ENCODE results near the gene RAB1A. TPM values are rescaled to one million over a fixed set of nuclear protein-coding genes. Genes with fewer than 3 reads are reported as not detected.
"Not testable (repeated sequence)": the region's sequence is repeated elsewhere in the genome, so short reads cannot be mapped to it uniquely, and the experiment has no call there.

Gene RAB1A
- total RNA-seq, 2 experiments from 2014 or later = 71.8 to 75.8 TPM

DNA sequence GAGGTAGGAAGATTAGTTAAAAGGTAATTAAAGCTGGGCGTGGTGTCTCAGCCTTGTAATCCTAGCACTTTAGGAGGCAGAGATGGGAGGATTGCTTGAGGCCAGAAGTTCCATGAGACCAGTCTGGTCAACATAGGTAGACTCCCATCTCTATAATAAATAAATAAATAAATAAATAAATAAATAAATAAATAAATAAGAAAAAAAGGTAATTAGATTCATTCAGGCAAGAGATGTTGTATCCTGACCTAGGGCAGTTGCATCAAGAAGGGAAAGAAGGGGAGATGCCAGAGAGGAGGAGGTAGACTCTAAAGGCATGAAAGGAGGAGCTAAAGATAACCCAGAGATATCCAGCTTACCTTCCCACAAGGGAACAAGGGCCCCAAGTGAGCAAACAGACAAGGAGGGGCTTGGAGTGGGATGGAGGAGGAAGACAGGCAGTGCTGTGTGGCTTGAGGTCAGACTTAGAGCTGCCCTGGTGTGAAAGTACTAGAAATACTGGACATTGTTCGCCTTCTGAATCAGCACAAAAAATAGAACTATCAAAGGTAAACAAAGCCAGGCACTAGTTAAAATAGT is 7.4 kb upstream of the RAB1A start:
- ATAC-seq = no peak
- intact Hi-C loops (cut with micrococcal nuclease) = no loop called here
- CTCF ChIA-PET = interaction anchor here (3.0 kb wide), 1 partner anchor 72 kb away, joined by 11 read pairs; no protein-coding TSS in a partner anchor

DNA sequence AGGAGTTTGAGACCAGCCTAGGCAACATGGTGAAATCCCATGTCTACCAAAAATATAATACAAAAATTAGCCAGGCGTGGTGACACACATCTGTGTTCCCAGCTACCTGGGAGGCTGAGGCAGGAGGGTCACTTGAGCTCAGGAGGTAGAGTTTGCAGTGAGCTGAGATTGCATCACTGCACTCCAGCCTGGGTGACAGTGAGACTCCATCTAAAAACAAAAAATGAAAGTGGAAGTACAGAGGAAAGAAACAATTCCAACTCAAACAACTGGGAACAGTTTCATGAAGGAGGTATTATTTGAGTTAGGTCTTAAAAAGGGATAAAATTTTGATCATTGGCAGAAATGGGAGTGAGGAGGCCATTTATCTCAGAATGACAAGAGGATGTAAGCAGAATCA is 6.3 kb upstream of the RAB1A start:
- ChIA-PET CTCF (interaction anchor here (3.0 kb wide), 1 partner anchor 71 kb away, joined by 11 read pairs; no protein-coding TSS in a partner anchor), POLR2A (no interaction called here)
- Mint-ChIP-seq H3K4me1 (ENCODE audit: low read depth) (peaks cover 1% of the 10 kb centered on the region), H3K4me3 (no peak overlapping the region), H3K36me3 (ENCODE audit: low read depth) (no peaks in the 10 kb centered on the region), H3K9me3 (no peaks in the 10 kb centered on the region), H3K27me3 (no peaks in the 10 kb centered on the region), H3K27ac (no peak overlapping the region)
- TF ChIP-seq, protein P1, sequence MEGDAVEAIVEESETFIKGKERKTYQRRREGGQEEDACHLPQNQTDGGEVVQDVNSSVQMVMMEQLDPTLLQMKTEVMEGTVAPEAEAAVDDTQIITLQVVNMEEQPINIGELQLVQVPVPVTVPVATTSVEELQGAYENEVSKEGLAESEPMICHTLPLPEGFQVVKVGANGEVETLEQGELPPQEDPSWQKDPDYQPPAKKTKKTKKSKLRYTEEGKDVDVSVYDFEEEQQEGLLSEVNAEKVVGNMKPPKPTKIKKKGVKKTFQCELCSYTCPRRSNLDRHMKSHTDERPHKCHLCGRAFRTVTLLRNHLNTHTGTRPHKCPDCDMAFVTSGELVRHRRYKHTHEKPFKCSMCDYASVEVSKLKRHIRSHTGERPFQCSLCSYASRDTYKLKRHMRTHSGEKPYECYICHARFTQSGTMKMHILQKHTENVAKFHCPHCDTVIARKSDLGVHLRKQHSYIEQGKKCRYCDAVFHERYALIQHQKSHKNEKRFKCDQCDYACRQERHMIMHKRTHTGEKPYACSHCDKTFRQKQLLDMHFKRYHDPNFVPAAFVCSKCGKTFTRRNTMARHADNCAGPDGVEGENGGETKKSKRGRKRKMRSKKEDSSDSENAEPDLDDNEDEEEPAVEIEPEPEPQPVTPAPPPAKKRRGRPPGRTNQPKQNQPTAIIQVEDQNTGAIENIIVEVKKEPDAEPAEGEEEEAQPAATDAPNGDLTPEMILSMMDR (IDR thresholded peaks at IDR 0.05) = no peak
- ATAC-seq (no peak), DNase-seq (no peak)
- intact Hi-C loops (cut with micrococcal nuclease) = no loop called here

More for the DNA sequence above, 7.4 kb upstream of the RAB1A start:
- no peak for DNase-seq
- Mint-ChIP-seq H3K36me3 (ENCODE audit: low read depth) (no peaks in the 10 kb centered on the region), H3K9me3 (no peaks in the 10 kb centered on the region), H3K27me3 (no peaks in the 10 kb centered on the region), H3K27ac (no peak overlapping the region), H3K4me3 (no peak overlapping the region), H3K4me1 (ENCODE audit: low read depth) (no peaks in the 10 kb centered on the region)
- POLR2A ChIA-PET = interaction anchor here (1.1 kb wide), 1 partner anchor 25 kb away, joined by 4 read pairs; no protein-coding TSS in a partner anchor
- TF ChIP-seq, protein P1 (IDR thresholded peaks at IDR 0.05) = no peak

DNA sequence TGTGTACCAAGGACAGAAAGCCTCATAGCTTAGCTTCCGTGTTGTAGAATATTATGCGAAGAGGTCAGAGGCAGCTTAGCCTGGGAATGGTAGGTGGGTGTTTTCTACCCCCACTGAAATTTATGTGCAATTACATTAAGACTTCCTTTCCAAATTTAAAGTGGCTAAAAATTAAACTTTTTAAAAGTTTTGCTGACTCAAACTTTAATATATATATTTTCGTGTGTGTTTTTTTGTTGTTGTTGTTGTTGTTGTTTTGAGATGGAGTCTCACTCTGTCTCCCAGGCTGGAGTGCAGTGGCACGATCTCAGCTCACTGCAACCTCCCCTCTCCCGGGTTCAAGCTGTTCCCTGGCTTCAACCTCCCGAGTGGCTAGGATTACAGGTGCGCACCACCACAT is 4.3 kb upstream of the RAB1A start:
- Mint-ChIP-seq H3K27me3 (no peaks in the 10 kb centered on the region), H3K36me3 (ENCODE audit: low read depth) (peaks cover 2% of the 10 kb centered on the region), H3K9me3 (no peaks in the 10 kb centered on the region), H3K27ac (no peak overlapping the region), H3K4me3 (no peak overlapping the region), H3K4me1 (ENCODE audit: low read depth) (peaks cover 5% of the 10 kb centered on the region)
- ATAC-seq = no peak
- TF ChIP-seq, protein P1 (IDR thresholded peaks at IDR 0.05) = no peak
- ChIA-PET POLR2A (interaction anchor here (0.8 to 1.1 kb wide), 2 partner anchors 67 to 297 kb away, joined by 3 read pairs; no protein-coding TSS in a partner anchor), CTCF (interaction anchor here (0.6 to 3.5 kb wide), 6 partner anchors 9 to 216 kb away, joined by 3 to 17 read pairs (median 4); no protein-coding TSS in a partner anchor)
- intact Hi-C loops (cut with micrococcal nuclease) = no loop called here
- DNase-seq = no peak

DNA sequence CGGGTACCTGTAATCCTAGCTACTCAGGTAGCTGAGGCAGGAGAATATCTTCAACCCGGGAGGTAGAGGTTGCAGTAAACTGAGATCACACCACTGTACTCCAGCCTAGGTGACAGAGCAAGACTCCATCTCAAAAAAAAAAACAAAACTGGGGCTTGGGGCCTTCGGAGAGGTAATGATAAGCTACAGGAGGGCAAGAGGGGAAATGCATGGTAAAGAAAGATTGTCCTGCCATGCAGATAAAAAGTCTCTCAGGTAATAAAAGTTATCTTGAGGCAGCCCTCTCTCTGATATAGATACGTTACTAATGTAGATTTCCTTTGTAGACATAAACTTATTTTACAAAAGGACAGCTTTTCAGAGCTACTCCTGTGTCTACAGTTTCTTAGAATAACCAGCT is 3.7 kb upstream of the RAB1A start:
- Mint-ChIP-seq H3K36me3 (ENCODE audit: low read depth) (peaks cover 7% of the 10 kb centered on the region), H3K9me3 (no peaks in the 10 kb centered on the region), H3K27me3 (no peaks in the 10 kb centered on the region), H3K27ac (no peak overlapping the region), H3K4me1 (ENCODE audit: low read depth) (peaks cover 9% of the 10 kb centered on the region), H3K4me3 (no peak overlapping the region)
- ChIA-PET CTCF (interaction anchor here (0.6 to 3.5 kb wide), 5 partner anchors 10 to 69 kb away, joined by 3 to 17 read pairs (median 4); no protein-coding TSS in a partner anchor), POLR2A (interaction anchor here (1.1 kb wide), 1 partner anchor 297 kb away, joined by 3 read pairs; no protein-coding TSS in a partner anchor)
- DNase-seq = no peak
- intact Hi-C loops (cut with micrococcal nuclease) = no loop called here
- ATAC-seq = no peak
- TF ChIP-seq, protein P1 (IDR thresholded peaks at IDR 0.05) = no peak

DNA sequence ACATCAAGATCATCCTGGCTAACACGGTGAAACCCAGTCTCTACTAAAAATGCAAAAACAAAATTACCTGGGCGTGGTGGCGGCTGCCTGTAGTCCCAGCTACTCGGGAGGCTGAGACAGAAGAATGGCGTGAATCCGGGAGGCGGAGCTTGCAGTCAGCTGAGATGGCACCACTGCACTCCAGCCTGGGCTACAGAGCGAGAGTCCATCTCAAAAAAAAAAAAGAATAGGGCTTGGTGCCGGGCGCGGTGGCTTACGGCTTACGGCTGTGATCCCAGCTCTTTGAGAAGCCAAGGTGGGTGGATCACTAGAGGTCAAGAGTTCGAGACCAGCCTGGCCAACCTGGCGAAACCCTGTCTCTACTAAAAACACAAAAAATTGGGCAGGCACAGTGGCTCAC is 3.0 kb upstream of the RAB1A start:
- H3K27ac Mint-ChIP-seq; DNase-seq; POLR2A ChIA-PET; H3K27me3 Mint-ChIP-seq; H3K9me3 Mint-ChIP-seq; H3K4me3 Mint-ChIP-seq; intact Hi-C loops (cut with micrococcal nuclease); H3K36me3 Mint-ChIP-seq (ENCODE audit: low read depth); ATAC-seq: not testable (repeated sequence)
- CTCF ChIA-PET = interaction anchor here (1.6 to 3.5 kb wide), 3 partner anchors 36 to 68 kb away, joined by 4 to 17 read pairs (median 4); no protein-coding TSS in a partner anchor
- peaks cover 15% of the 10 kb centered on the region for H3K4me1 Mint-ChIP-seq (ENCODE audit: low read depth)

Data from activated CD8-positive, alpha-beta T cell treated with anti-CD3 and anti-CD28 coated beads for 36 hours (primary cell).